HCT116 (cell line): ENCODE measurements around the gene MTHFSD. TPM values are rescaled to one million over a fixed set of nuclear protein-coding genes. Genes with fewer than 3 reads are reported as not detected.

Experiments used
- ATAC-seq: fragments of 200-7000 bp; cut with Tn5 transposase; 2 replicates; pipeline ENCODE4 v1.9.1; 2020; ENCODE audit warnings: mild to moderate bottlenecking, moderate library complexity
- BruUV-seq: library from RNA; stranded (reverse); fragments of 400-500 nt; replicated peaks from 2 replicates; lab custom pipeline; 2021; lab: Mats Ljungman, UMichigan
- CTCF ChIA-PET: fragments of 300-600 bp; sonication (Branson Sonifier 250); formaldehyde crosslinking; loops from one replicate; lab custom pipeline; 2021; ENCODE audit warnings: antibody characterized with exemption; lab: Charles Lee
- POLR2A ChIA-PET: fragments of 300-600, 350-600 bp; sonication (Branson Sonifier 250); formaldehyde crosslinking; loops from one replicate; lab custom pipeline; 2021; ENCODE audit warnings: antibody characterized with exemption; lab: Charles Lee
- RAD21 ChIA-PET, 2 experiments: fragments of 300-600 bp; sonication (Branson Sonifier 250); formaldehyde crosslinking; loops; one replicate each; lab custom pipeline; 2023; ENCODE audit warnings: low total read pairs in 2 of 2; ENCODE audit not compliant: uncharacterized antibody in 2 of 2, unreplicated experiment in 2 of 2, low non-redundant PET in 1 of 2; lab: Charles Lee
- DNase-seq: peaks from one replicate; pipeline ENCODE4 v3.0.0-alpha.2; 2010; ENCODE audit warnings: low read depth, low spot score
- H2AFZ ChIP-seq: fragments of 200-600 bp; shearing (Covaris generic), sonication (generic); 2 replicates; pipeline ENCODE4 v1.6.1; 2017; ENCODE audit warnings: low read depth, mixed run types, mixed read lengths, antibody characterized with exemption, low read length; ENCODE audit not compliant: poor library complexity, severe bottlenecking
- H3K27ac ChIP-seq: 2 replicates; pipeline ENCODE4 v1.5.1; 2012; ENCODE audit warnings: low read depth, low read length
- H3K27me3 ChIP-seq: fragments of 200-600 bp; sonication (generic); 2 replicates; pipeline ENCODE4 v1.6.1; 2016; ENCODE audit warnings: mixed run types, low read length, mixed read lengths; ENCODE audit not compliant: insufficient read depth
- H3K36me3 ChIP-seq, 2 experiments: fragments of 200-500 bp in 1 of 2; fragments of 200-600 bp in 1 of 2; sonication (Bioruptor generic) in 1 of 2; sonication (generic) in 1 of 2; 2 replicates each; pipeline versions ENCODE4 v1.5.1 to v1.6.1; 2014 to 2016; ENCODE audit warnings: low read length in 2 of 2, inconsistent platforms in 1 of 2, mixed read lengths in 1 of 2, mixed run types in 1 of 2; ENCODE audit not compliant: insufficient read depth in 2 of 2, control insufficient read depth in 1 of 2
- H3K4me1 ChIP-seq, 2 experiments: fragments of 200-600 bp in 1 of 2; sonication (generic) in 1 of 2; 2 replicates each; pipeline versions ENCODE4 v1.5.1 to v1.6.1; 2012 to 2017; ENCODE audit warnings: low read length in 2 of 2, inconsistent platforms in 1 of 2, mild to moderate bottlenecking in 1 of 2, mixed read lengths in 1 of 2, mixed run types in 1 of 2, moderate library complexity in 1 of 2; ENCODE audit not compliant: insufficient read depth in 2 of 2, control insufficient read depth in 1 of 2
- H3K4me2 ChIP-seq: fragments of 200-600 bp; sonication (generic); 2 replicates; pipeline ENCODE4 v1.6.1; 2017; ENCODE audit warnings: mixed run types, low read length, mixed read lengths
- H3K4me3 ChIP-seq, 2 experiments: fragments of 200-600 bp in 1 of 2; sonication (generic) in 1 of 2; replicated peaks in 1 of 2; 2 replicates each; pipeline ENCODE4 v1.5.1; 2011 to 2016; ENCODE audit warnings: low read length in 2 of 2, control low read depth in 1 of 2, low read depth in 1 of 2, mild to moderate bottlenecking in 1 of 2, mixed read lengths in 1 of 2, mixed run types in 1 of 2
- H3K79me2 ChIP-seq: fragments of 200-600 bp; sonication (generic); 2 replicates; pipeline ENCODE4 v1.6.1; 2017; ENCODE audit warnings: mild to moderate bottlenecking, mixed run types, low read length, moderate library complexity, mixed read lengths; ENCODE audit not compliant: insufficient read depth
- H3K9ac ChIP-seq: fragments of 200-600 bp; sonication (generic); 2 replicates; pipeline ENCODE4 v1.6.1; 2016; ENCODE audit warnings: low read length, mixed read lengths
- H3K9me2 ChIP-seq: fragments of 200-600 bp; sonication (generic), shearing (Covaris generic); 2 replicates; pipeline ENCODE4 v1.6.1; 2017; ENCODE audit warnings: mixed run types, mild to moderate bottlenecking, moderate library complexity; ENCODE audit not compliant: insufficient read depth
- H3K9me3 ChIP-seq, 2 experiments: fragments of 200-500 bp in 1 of 2; fragments of 200-600 bp in 1 of 2; sonication (Bioruptor generic) in 1 of 2; sonication (generic) in 1 of 2; 2 replicates each; pipeline ENCODE4 v1.6.1; 2014 to 2017; ENCODE audit warnings: low read length in 2 of 2, mixed read lengths in 2 of 2, inconsistent platforms in 1 of 2, low read depth in 1 of 2, mild to moderate bottlenecking in 1 of 2, mixed run types in 1 of 2, moderate library complexity in 1 of 2; ENCODE audit not compliant: control insufficient read depth in 1 of 2, insufficient read depth in 1 of 2
- H4K20me1 ChIP-seq: fragments of 200-600 bp; sonication (generic), shearing (Covaris generic); 2 replicates; pipeline ENCODE4 v1.6.1; 2017; ENCODE audit warnings: mixed run types, mild to moderate bottlenecking, moderate library complexity; ENCODE audit not compliant: insufficient read depth
- ATF3 ChIP-seq: IDR thresholded peaks from 2 replicates; pipeline ENCODE4 v1.6.1; 2012
- ELF1 ChIP-seq: IDR thresholded peaks from 2 replicates; pipeline ENCODE4 v1.6.1; 2012; ENCODE audit warnings: low read depth, borderline replicate concordance
- MAX ChIP-seq: IDR thresholded peaks from 2 replicates; pipeline ENCODE4 v1.6.1; 2012
- RAD21 ChIP-seq: IDR thresholded peaks from 2 replicates; pipeline ENCODE4 v1.6.1; 2012; ENCODE audit warnings: low read depth, mild to moderate bottlenecking
- SIN3A ChIP-seq: IDR thresholded peaks from 2 replicates; pipeline ENCODE4 v1.6.1; 2012; ENCODE audit warnings: low read depth
- ZBTB33 ChIP-seq: IDR thresholded peaks from 2 replicates; pipeline ENCODE4 v1.6.1; 2011; ENCODE audit warnings: mild to moderate bottlenecking, low read length, moderate library complexity; ENCODE audit not compliant: insufficient replicate concordance; ENCODE audit errors: extremely low read depth
- intact Hi-C: fragments of 100-400 bp; cut with micrococcal nuclease; formaldehyde crosslinking; loops from 2 replicates; pipeline ENCODE4 v1.10.0; 2022
- total RNA-seq: library from RNA; stranded (reverse); gene quantifications from one replicate; pipeline ENCODE4 v1.2.1, GENCODE V29; 2021; ENCODE audit not compliant: unreplicated experiment

Gene MTHFSD
- total RNA-seq, 1 experiment from 2014 or later = 33.1 TPM

- Histone ChIP-seq H3K9ac (no peak overlapping the region), H3K4me3 (no peak overlapping the region), H2AFZ (no peak overlapping the region), H3K9me3 (no peaks in the 10 kb centered on the region), H3K79me2 (no peaks in the 10 kb centered on the region), H3K4me1 (no peaks in the 10 kb centered on the region), H3K27me3 (peaks cover 35% of the 10 kb centered on the region), H4K20me1 (no peaks in the 10 kb centered on the region), H3K27ac (no peak overlapping the region), H3K36me3 (no peaks in the 10 kb centered on the region), H3K4me2 (no peak overlapping the region), H3K9me2 (no peaks in the 10 kb centered on the region)
- no TSS peak for BruUV-seq
- DNase-seq (no peak), ATAC-seq (no peak)
- ChIA-PET RAD21 (no interaction called here), CTCF (no interaction called here), POLR2A (no interaction called here)
- intact Hi-C loops = no loop called here
- TF ChIP-seq MAX (no peak), RAD21 (no peak), ELF1 (no peak), ATF3 (no peak), ZBTB33 (no peak), SIN3A (no peak)
These were observed 60.3 kb downstream of the MTHFSD start for GRCh38 chr16:86494565-86495356.
